ENCODE data around the gene PCDH12.

- TF ChIP-seq CTCF (IDR thresholded peaks at IDR 0.05; ENCODE audit: poor library complexity, severe bottlenecking), result no peak
- no peak for TF ChIP-seq POLR2AphosphoS5 (IDR thresholded peaks at IDR 0.05)
Measured at GRCh38 chr5:141958113-141958512, at the start of gene PCDH12.

All from neural cell (in vitro differentiated cells).